Ovary (tissue), 3 donors: Measurements from ENCODE around the gene NFKBIE.

Experiments
- EP300 ChIP-seq: sonication (generic); formaldehyde crosslinking; IDR thresholded peaks from one replicate; pipeline ENCODE4 v1.6.1; 2017; ENCODE audit warnings: antibody characterized with exemption
- POLR2A ChIP-seq: fragments of 450-650 bp; IDR thresholded peaks from one replicate; pipeline ENCODE4 v1.6.1; 2017; ENCODE audit warnings: antibody characterized with exemption, mild to moderate bottlenecking, moderate library complexity
- TF ChIP-seq, protein P1 (sequence below), 3 donors: fragments of 450-650 bp in 2 of 3; fragments of 200-600 bp in 1 of 3; IDR thresholded peaks; one replicate each; pipeline versions ENCODE4 v1.5.1 to v1.8.0; 2016 to 2022; ENCODE audit warnings: antibody characterized with exemption in 3 of 3, mild to moderate bottlenecking in 1 of 3
- donor health status: DM: no; HTN: no; CAD: no.

GRCh38 chr6:44235269-44235668, 30.1 kb downstream of the NFKBIE start:
- no peak for TF ChIP-seq POLR2A
- TF ChIP-seq, protein P1, sequence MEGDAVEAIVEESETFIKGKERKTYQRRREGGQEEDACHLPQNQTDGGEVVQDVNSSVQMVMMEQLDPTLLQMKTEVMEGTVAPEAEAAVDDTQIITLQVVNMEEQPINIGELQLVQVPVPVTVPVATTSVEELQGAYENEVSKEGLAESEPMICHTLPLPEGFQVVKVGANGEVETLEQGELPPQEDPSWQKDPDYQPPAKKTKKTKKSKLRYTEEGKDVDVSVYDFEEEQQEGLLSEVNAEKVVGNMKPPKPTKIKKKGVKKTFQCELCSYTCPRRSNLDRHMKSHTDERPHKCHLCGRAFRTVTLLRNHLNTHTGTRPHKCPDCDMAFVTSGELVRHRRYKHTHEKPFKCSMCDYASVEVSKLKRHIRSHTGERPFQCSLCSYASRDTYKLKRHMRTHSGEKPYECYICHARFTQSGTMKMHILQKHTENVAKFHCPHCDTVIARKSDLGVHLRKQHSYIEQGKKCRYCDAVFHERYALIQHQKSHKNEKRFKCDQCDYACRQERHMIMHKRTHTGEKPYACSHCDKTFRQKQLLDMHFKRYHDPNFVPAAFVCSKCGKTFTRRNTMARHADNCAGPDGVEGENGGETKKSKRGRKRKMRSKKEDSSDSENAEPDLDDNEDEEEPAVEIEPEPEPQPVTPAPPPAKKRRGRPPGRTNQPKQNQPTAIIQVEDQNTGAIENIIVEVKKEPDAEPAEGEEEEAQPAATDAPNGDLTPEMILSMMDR (IDR thresholded peaks at IDR 0.05), result no peak
- TF ChIP-seq EP300, result no peak
